GM12878 (cell line): ENCODE data around the gene PTBP3. TPM values are rescaled to one million over a fixed set of nuclear protein-coding genes. Genes with fewer than 3 reads are reported as not detected.

Source experiments
- FOXK2 ChIP-seq: fragments of 450-650 bp; IDR thresholded peaks from 2 replicates; pipeline ENCODE4 v1.6.1; 2017; ENCODE audit warnings: mild to moderate bottlenecking, moderate library complexity
- IKZF2 ChIP-seq, 2 experiments: fragments of 450-650 bp; IDR thresholded peaks; 2 replicates each; pipeline ENCODE4 v1.6.1; 2017; ENCODE audit warnings: mild to moderate bottlenecking in 2 of 2, moderate library complexity in 2 of 2
- JUNB ChIP-seq: IDR thresholded peaks from 2 replicates; pipeline ENCODE4 v1.6.1; 2016; ENCODE audit warnings: antibody characterized with exemption, mild to moderate bottlenecking
- MEF2B ChIP-seq: fragments of 450-650 bp; IDR thresholded peaks from 2 replicates; pipeline ENCODE4 v1.6.1; 2018; ENCODE audit warnings: mild to moderate bottlenecking, moderate library complexity; ENCODE audit not compliant: partially characterized antibody, poor library complexity, severe bottlenecking
- MTA2 ChIP-seq: fragments of 450-650 bp; IDR thresholded peaks from 2 replicates; pipeline ENCODE4 v1.6.1; 2016; ENCODE audit warnings: low read depth, mild to moderate bottlenecking, moderate library complexity
- NFYB ChIP-seq: IDR thresholded peaks from 2 replicates; pipeline ENCODE4 v1.6.1; 2011; ENCODE audit warnings: low read depth, mild to moderate bottlenecking, low read length, improper control_type of control experiment, moderate library complexity; ENCODE audit not compliant: insufficient read depth
- SMAD5 ChIP-seq: IDR thresholded peaks from 2 replicates; pipeline ENCODE4 v1.6.1; 2016; ENCODE audit warnings: antibody characterized with exemption, low read depth
- SUPT20H ChIP-seq: IDR thresholded peaks from 2 replicates; pipeline ENCODE4 v1.6.1; 2011; ENCODE audit warnings: low read depth, mild to moderate bottlenecking, low read length, moderate library complexity, borderline replicate concordance; ENCODE audit not compliant: control insufficient read depth
- SUZ12 ChIP-seq: fragments of 200-600 bp; sonication (generic); IDR thresholded peaks from one replicate; pipeline ENCODE4 v1.6.1; 2018; ENCODE audit warnings: antibody characterized with exemption, mild to moderate bottlenecking; ENCODE audit not compliant: unreplicated experiment
- ZBED1 ChIP-seq: IDR thresholded peaks from 2 replicates; pipeline ENCODE4 v1.6.1; 2016; ENCODE audit warnings: borderline replicate concordance
- ZZZ3 ChIP-seq: IDR thresholded peaks from 2 replicates; pipeline ENCODE4 v1.6.1; 2011; ENCODE audit warnings: low read depth; ENCODE audit not compliant: control insufficient read depth, insufficient read length
- polyA plus RNA-seq, 11 experiments: library from polyadenylated mRNA; depleted of rRNA in 4 of 11; unstranded in 6 of 11; stranded (reverse) in 5 of 11; fragments of >200 nt; fragmentation: Nextera tagmentation in 4 of 11; fragmentation: Illumina TruSeq in 1 of 11; extraction: Ambion mirVana in 4 of 11; extraction: Trizol in 1 of 11; gene quantifications; 1 replicate in 1 of 11; 2 replicates in 10 of 11; pipeline versions ENCODE4 v1.2.1 to v1.2.3, GENCODE V29; 2011 to 2016; ENCODE audit warnings: inconsistent platforms in 2 of 11, missing spikeins in 2 of 11, low read depth in 1 of 11
- total RNA-seq, 4 experiments: library from RNA; depleted of rRNA in 3 of 4; stranded (reverse); fragments of >200 nt in 3 of 4; fragmentation: Illumina TruSeq in 1 of 4; extraction: Trizol in 1 of 4; gene quantifications; 2 replicates each; pipeline versions ENCODE4 v1.2.1 to v1.2.3, GENCODE V29; 2013 to 2021
- TF ChIP-seq, protein P1 (sequence below): fragments of 150-350 bp; IDR thresholded peaks from 2 replicates; pipeline ENCODE4 v1.6.1; 2016; ENCODE audit warnings: low read depth, low read length
- TF ChIP-seq, protein P2 (sequence below): IDR thresholded peaks from 2 replicates; pipeline ENCODE4 v1.6.1; 2012; ENCODE audit warnings: improper control_type of control experiment, low read depth, low read length; ENCODE audit not compliant: insufficient replicate concordance
- TF ChIP-seq, protein P3 (sequence below): fragments of 450-650 bp; formaldehyde crosslinking; IDR thresholded peaks from 2 replicates; pipeline ENCODE4 v1.5.0; 2022; ENCODE audit warnings: mild to moderate bottlenecking, missing genetic modification characterization

The PTBP3 gene
- total and polyA plus RNA-seq, 10 of the 15 experiments (the other 5 are each of a cell fraction or from before 2014, with no cell fraction given), result 12.5 to 104 (median 52.7) TPM

DNA sequence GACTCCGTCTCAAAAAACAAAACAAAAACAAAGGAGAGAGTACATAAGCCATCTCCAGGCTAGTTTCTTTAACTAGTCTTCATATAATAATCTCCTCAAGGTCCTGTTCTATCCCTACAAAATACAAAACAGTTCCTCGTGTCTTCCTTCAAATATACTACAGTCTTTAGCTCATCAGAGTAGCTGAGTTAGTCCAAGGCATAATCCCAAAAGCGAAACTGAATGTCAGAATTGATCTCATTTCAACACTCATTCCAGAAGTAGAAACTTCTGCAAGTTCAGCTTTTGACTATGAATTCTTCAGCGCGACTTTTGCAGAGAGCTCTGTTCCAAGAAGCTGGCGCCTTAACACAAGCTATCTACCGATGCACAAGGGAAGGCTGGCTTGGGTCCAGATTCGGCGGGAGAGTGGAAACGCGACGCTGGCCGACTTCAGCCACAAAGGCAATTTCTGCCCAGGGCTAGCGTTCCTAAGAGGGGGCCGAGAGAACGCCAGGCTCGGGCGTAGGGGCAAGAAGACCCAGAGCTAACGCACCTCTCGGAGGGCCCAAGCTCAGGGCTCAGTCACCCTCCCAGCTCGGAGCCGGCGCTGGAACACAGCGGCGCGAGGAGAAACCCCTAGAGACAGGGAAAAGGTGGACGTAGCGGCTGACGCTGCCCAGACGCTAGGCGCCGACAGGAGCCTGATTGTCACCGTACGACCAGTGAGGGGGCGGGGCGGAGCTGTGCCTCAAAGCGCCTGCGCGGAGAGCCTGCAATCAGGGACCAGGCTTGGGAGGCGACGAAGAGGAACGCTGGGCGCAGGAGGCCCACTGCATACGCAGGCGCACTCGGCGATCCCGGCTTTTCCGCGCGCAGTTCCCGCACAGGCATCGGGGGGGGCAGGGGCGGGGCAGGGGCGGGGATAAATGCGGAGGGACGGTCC is 46.0 kb upstream of the PTBP3 start (continued):
- TF ChIP-seq, protein P1, sequence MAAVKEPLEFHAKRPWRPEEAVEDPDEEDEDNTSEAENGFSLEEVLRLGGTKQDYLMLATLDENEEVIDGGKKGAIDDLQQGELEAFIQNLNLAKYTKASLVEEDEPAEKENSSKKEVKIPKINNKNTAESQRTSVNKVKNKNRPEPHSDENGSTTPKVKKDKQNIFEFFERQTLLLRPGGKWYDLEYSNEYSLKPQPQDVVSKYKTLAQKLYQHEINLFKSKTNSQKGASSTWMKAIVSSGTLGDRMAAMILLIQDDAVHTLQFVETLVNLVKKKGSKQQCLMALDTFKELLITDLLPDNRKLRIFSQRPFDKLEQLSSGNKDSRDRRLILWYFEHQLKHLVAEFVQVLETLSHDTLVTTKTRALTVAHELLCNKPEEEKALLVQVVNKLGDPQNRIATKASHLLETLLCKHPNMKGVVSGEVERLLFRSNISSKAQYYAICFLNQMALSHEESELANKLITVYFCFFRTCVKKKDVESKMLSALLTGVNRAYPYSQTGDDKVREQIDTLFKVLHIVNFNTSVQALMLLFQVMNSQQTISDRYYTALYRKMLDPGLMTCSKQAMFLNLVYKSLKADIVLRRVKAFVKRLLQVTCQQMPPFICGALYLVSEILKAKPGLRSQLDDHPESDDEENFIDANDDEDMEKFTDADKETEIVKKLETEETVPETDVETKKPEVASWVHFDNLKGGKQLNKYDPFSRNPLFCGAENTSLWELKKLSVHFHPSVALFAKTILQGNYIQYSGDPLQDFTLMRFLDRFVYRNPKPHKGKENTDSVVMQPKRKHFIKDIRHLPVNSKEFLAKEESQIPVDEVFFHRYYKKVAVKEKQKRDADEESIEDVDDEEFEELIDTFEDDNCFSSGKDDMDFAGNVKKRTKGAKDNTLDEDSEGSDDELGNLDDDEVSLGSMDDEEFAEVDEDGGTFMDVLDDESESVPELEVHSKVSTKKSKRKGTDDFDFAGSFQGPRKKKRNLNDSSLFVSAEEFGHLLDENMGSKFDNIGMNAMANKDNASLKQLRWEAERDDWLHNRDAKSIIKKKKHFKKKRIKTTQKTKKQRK, result no peak
- TF ChIP-seq, protein P2, sequence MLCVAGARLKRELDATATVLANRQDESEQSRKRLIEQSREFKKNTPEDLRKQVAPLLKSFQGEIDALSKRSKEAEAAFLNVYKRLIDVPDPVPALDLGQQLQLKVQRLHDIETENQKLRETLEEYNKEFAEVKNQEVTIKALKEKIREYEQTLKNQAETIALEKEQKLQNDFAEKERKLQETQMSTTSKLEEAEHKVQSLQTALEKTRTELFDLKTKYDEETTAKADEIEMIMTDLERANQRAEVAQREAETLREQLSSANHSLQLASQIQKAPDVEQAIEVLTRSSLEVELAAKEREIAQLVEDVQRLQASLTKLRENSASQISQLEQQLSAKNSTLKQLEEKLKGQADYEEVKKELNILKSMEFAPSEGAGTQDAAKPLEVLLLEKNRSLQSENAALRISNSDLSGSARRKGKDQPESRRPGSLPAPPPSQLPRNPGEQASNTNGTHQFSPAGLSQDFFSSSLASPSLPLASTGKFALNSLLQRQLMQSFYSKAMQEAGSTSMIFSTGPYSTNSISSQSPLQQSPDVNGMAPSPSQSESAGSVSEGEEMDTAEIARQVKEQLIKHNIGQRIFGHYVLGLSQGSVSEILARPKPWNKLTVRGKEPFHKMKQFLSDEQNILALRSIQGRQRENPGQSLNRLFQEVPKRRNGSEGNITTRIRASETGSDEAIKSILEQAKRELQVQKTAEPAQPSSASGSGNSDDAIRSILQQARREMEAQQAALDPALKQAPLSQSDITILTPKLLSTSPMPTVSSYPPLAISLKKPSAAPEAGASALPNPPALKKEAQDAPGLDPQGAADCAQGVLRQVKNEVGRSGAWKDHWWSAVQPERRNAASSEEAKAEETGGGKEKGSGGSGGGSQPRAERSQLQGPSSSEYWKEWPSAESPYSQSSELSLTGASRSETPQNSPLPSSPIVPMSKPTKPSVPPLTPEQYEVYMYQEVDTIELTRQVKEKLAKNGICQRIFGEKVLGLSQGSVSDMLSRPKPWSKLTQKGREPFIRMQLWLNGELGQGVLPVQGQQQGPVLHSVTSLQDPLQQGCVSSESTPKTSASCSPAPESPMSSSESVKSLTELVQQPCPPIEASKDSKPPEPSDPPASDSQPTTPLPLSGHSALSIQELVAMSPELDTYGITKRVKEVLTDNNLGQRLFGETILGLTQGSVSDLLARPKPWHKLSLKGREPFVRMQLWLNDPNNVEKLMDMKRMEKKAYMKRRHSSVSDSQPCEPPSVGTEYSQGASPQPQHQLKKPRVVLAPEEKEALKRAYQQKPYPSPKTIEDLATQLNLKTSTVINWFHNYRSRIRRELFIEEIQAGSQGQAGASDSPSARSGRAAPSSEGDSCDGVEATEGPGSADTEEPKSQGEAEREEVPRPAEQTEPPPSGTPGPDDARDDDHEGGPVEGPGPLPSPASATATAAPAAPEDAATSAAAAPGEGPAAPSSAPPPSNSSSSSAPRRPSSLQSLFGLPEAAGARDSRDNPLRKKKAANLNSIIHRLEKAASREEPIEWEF, result no peak
- peak; percentile 59; the same call in 1 of the 2 replicates for TF ChIP-seq NFYB
- TF ChIP-seq SUPT20H, result no peak
- TF ChIP-seq IKZF2 (IDR thresholded peaks at IDR 0.05), result peak; percentile 62 to 68
- no peak for TF ChIP-seq SUZ12
- TF ChIP-seq MEF2B, result peak; percentile 54
- TF ChIP-seq MTA2, result peak; percentile 32; the same call in 1 of the 2 replicates
- TF ChIP-seq JUNB, result peak; percentile 94
- no peak for TF ChIP-seq FOXK2
- no peak for TF ChIP-seq ZZZ3
- TF ChIP-seq, protein P3, sequence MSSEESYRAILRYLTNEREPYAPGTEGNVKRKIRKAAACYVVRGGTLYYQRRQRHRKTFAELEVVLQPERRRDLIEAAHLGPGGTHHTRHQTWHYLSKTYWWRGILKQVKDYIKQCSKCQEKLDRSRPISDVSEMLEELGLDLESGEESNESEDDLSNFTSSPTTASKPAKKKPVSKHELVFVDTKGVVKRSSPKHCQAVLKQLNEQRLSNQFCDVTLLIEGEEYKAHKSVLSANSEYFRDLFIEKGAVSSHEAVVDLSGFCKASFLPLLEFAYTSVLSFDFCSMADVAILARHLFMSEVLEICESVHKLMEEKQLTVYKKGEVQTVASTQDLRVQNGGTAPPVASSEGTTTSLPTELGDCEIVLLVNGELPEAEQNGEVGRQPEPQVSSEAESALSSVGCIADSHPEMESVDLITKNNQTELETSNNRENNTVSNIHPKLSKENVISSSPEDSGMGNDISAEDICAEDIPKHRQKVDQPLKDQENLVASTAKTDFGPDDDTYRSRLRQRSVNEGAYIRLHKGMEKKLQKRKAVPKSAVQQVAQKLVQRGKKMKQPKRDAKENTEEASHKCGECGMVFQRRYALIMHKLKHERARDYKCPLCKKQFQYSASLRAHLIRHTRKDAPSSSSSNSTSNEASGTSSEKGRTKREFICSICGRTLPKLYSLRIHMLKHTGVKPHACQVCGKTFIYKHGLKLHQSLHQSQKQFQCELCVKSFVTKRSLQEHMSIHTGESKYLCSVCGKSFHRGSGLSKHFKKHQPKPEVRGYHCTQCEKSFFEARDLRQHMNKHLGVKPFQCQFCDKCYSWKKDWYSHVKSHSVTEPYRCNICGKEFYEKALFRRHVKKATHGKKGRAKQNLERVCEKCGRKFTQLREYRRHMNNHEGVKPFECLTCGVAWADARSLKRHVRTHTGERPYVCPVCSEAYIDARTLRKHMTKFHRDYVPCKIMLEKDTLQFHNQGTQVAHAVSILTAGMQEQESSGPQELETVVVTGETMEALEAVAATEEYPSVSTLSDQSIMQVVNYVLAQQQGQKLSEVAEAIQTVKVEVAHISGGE (CRISPR knock-in tag), result no peak
- no peak for TF ChIP-seq ZBED1
- TF ChIP-seq SMAD5, result 0 out of 2 replicates have a peak, but pooled peaks have one; percentile 20
